Measurements from ENCODE around the gene ITGA1.

The ITGA1 gene

GRCh38 chr5:52893105-52893504 lies 105.4 kb downstream of the ITGA1 start:
- peak; percentile 23 for DNase-seq (ENCODE audit: low read depth)
- no peak for TF ChIP-seq CTCF (IDR thresholded peaks at IDR 0.05; ENCODE audit: control insufficient read depth, insufficient read depth, low read depth, low read length, missing control alignments)
- no peak overlapping the region for H3K4me3 ChIP-seq (ENCODE audit: control insufficient read depth, low read depth, low read length)

- no peak for DNase-seq (ENCODE audit: low read depth)
- H3K4me3 ChIP-seq (ENCODE audit: control insufficient read depth, low read depth, low read length): no peak overlapping the region
Observed at GRCh38 chr5:52893863-52894262, 106.1 kb downstream of the ITGA1 start.

GRCh38 chr5:52894451-52894850 lies 106.7 kb downstream of the ITGA1 start:
- no peak for TF ChIP-seq CTCF (IDR thresholded peaks at IDR 0.05; ENCODE audit: control insufficient read depth, insufficient read depth, low read depth, low read length, missing control alignments)
- DNase-seq (ENCODE audit: low read depth): no peak
- H3K4me3 ChIP-seq (ENCODE audit: control insufficient read depth, low read depth, low read length): no peak overlapping the region

More at GRCh38 chr5:52893863-52894262, 106.1 kb downstream of the ITGA1 start:
- TF ChIP-seq CTCF (IDR thresholded peaks at IDR 0.05; ENCODE audit: control insufficient read depth, insufficient read depth, low read depth, low read length, missing control alignments): no peak

- DNase-seq (ENCODE audit: low read depth): no peak
- TF ChIP-seq CTCF (IDR thresholded peaks at IDR 0.05; ENCODE audit: control insufficient read depth, insufficient read depth, low read depth, low read length, missing control alignments): no peak
Observed at GRCh38 chr5:52895075-52895474, 107.4 kb downstream of the ITGA1 start.

GRCh38 chr5:52895572-52896413 lies 108.1 kb downstream of the ITGA1 start:
- no peak for TF ChIP-seq CTCF (IDR thresholded peaks at IDR 0.05; ENCODE audit: control insufficient read depth, insufficient read depth, low read depth, low read length, missing control alignments)
- H3K4me3 ChIP-seq (ENCODE audit: control insufficient read depth, low read depth, low read length): no peak overlapping the region
- no peak for DNase-seq (ENCODE audit: low read depth)

More at GRCh38 chr5:52895075-52895474, 107.4 kb downstream of the ITGA1 start:
- H3K4me3 ChIP-seq (ENCODE audit: control insufficient read depth, low read depth, low read length): no peak overlapping the region

- DNase-seq (ENCODE audit: low read depth): peak; percentile 34
- H3K4me3 ChIP-seq (ENCODE audit: control insufficient read depth, low read depth, low read length): no peak overlapping the region
- no peak for TF ChIP-seq CTCF (IDR thresholded peaks at IDR 0.05; ENCODE audit: control insufficient read depth, insufficient read depth, low read depth, low read length, missing control alignments)
Observed at GRCh38 chr5:52896534-52897237, 109.0 kb downstream of the ITGA1 start.

Data from AG09309 (cell line).